ENCODE measurements around the gene CLDN24. TPM values are rescaled to one million over a fixed set of nuclear protein-coding genes. Genes with fewer than 3 reads are reported as not detected.

Gene CLDN24
- total and polyA plus RNA-seq, 2 donors (not counting 3 experiments of a cell fraction or from before 2014, with no cell fraction given): not detected

- intact Hi-C loops (cut with micrococcal nuclease) (no loop called here), dilution Hi-C loops (cut with MboI; ENCODE audit: extremely low pct_ligation_motif_present, low sequenced_read_pairs) (no loop called here)
- H3K9me1 ChIP-seq (replicated peaks; ENCODE audit: control insufficient read depth, extremely low read depth, insufficient read depth, low read length): no peaks in the 10 kb centered on the region
- ChIA-PET CTCF (interaction anchor here (1.7 kb wide), 1 partner anchor 11 kb away, joined by 5 read pairs; no protein-coding TSS in a partner anchor), POLR2A (no interaction called here)
- H3K27me3 ChIP-seq (ENCODE audit: control insufficient read depth in 2 of 2, insufficient read depth in 2 of 2, low read length in 2 of 2): no peaks in the 10 kb centered on the region
- no peaks in the 10 kb centered on the region for H3K4me1 ChIP-seq (ENCODE audit: control insufficient read depth, extremely low read depth, insufficient read depth, low read length)
- TF ChIP-seq MYC (IDR thresholded peaks at IDR 0.05; ENCODE audit: low read depth, low read length): no peak
- no peak for TF ChIP-seq POLR2AphosphoS5 (IDR thresholded peaks at IDR 0.05; ENCODE audit: insufficient read depth, low read depth, low read length)
- TF ChIP-seq JUN (IDR thresholded peaks at IDR 0.05; ENCODE audit: borderline replicate concordance, insufficient read depth, insufficient read length, low read depth): no peak
- no peak for TF ChIP-seq MAX (IDR thresholded peaks at IDR 0.05; ENCODE audit: insufficient read depth, insufficient read length)
- TF ChIP-seq CTCF (IDR thresholded peaks at IDR 0.05; ENCODE audit: extremely low read depth in 1 of 2, insufficient read depth in 1 of 2, low read depth in 1 of 2, low read length in 2 of 2): no peak
- TF ChIP-seq FOS (IDR thresholded peaks at IDR 0.05; ENCODE audit: borderline replicate concordance, insufficient read depth, low read length): no peak
- no peak for TF ChIP-seq EZH2 (IDR thresholded peaks at IDR 0.05; ENCODE audit: borderline replicate concordance, low read depth, low read length, severe bottlenecking)
- no peak for TF ChIP-seq POLR2A (IDR thresholded peaks at IDR 0.05; ENCODE audit: low read depth, low read length)
- no peak for TF ChIP-seq GATA2 (IDR thresholded peaks at IDR 0.05; ENCODE audit: insufficient read depth, insufficient read length, low read depth, low read length)
- H2AFZ ChIP-seq (ENCODE audit: low read depth, low read length): no peak overlapping the region
- BruUV-seq (replicated peaks): no TSS peak
- no peak for FAIRE-seq
- H3K4me3 ChIP-seq (replicated peaks in 1 of 3; ENCODE audit: insufficient read depth in 1 of 3, low read depth in 1 of 3, low read length in 3 of 3): no peak overlapping the region
- no peaks in the 10 kb centered on the region for H3K9me3 ChIP-seq (replicated peaks; ENCODE audit: control insufficient read depth, insufficient read depth, low read length)
- H3K79me2 ChIP-seq (ENCODE audit: control insufficient read depth, insufficient read depth, low read length): no peaks in the 10 kb centered on the region
- DNase-seq (ENCODE audit: low read depth, low spot score): no peak
- no peaks in the 10 kb centered on the region for H4K20me1 ChIP-seq (replicated peaks; ENCODE audit: control insufficient read depth, extremely low read depth, insufficient read depth, low read length)
- H3K36me3 ChIP-seq (ENCODE audit: control insufficient read depth in 2 of 2, extremely low read depth in 1 of 2, insufficient read depth in 2 of 2, low read length in 2 of 2): peaks cover 0 to 13% of the 10 kb centered on the region in 2 experiments
- H3K9ac ChIP-seq (replicated peaks; ENCODE audit: extremely low read depth, insufficient read depth, low read length): no peak overlapping the region
- no peak overlapping the region for H3K4me2 ChIP-seq (ENCODE audit: insufficient read depth, low read length)
- H3K27ac ChIP-seq (ENCODE audit: insufficient read depth, low read depth, low read length): no peak overlapping the region
Observed at GRCh38 chr4:183314336-183314735, 7.9 kb downstream of the CLDN24 start.
